GM19455 (cell line): ENCODE results near the gene PRKCE.

Source experiments
- ATAC-seq: cut with Tn5 transposase; IDR thresholded peaks from one replicate; pipeline ENCODE4 v1.9.1; 2021; ENCODE audit not compliant: unreplicated experiment

Gene PRKCE

GRCh38 chr2:45748239-45748638 is 96.8 kb downstream of the PRKCE start:
- no peak for ATAC-seq

- ATAC-seq: no peak
Observed at GRCh38 chr2:45750001-45750400, 98.5 kb downstream of the PRKCE start.

- ATAC-seq: no peak
Observed at GRCh38 chr2:45750484-45750883, 99.0 kb downstream of the PRKCE start.

- no peak for ATAC-seq
Observed at GRCh38 chr2:45753381-45753780, 101.9 kb downstream of the PRKCE start.

GRCh38 chr2:45754131-45755010 is 102.9 kb downstream of the PRKCE start:
- ATAC-seq: no peak

- no peak for ATAC-seq
Observed at GRCh38 chr2:45755585-45756335, 104.3 kb downstream of the PRKCE start.

- ATAC-seq: no peak
Observed at GRCh38 chr2:45758018-45758417, 106.5 kb downstream of the PRKCE start.

GRCh38 chr2:45759310-45759851 is 107.9 kb downstream of the PRKCE start:
- ATAC-seq: no peak

GRCh38 chr2:45761635-45762034 is 110.2 kb downstream of the PRKCE start:
- ATAC-seq: no peak

- no peak for ATAC-seq
Observed at GRCh38 chr2:45763255-45763654, 111.8 kb downstream of the PRKCE start.

- no peak for ATAC-seq
Observed at GRCh38 chr2:45763797-45764196, 112.3 kb downstream of the PRKCE start.

GRCh38 chr2:45765007-45765727 is 113.7 kb downstream of the PRKCE start:
- no peak for ATAC-seq

GRCh38 chr2:45765728-45766254 is 114.3 kb downstream of the PRKCE start:
- ATAC-seq: no peak

GRCh38 chr2:45768208-45768607 is 116.7 kb downstream of the PRKCE start:
- no peak for ATAC-seq

- no peak for ATAC-seq
Observed at GRCh38 chr2:45769056-45769455, 117.6 kb downstream of the PRKCE start.

GRCh38 chr2:45769854-45770576 is 118.5 kb downstream of the PRKCE start:
- ATAC-seq: no peak

- no peak for ATAC-seq
Observed at GRCh38 chr2:45770811-45771210, 119.3 kb downstream of the PRKCE start.

GRCh38 chr2:45771261-45771660 is 119.8 kb downstream of the PRKCE start:
- ATAC-seq: no peak

- ATAC-seq: no peak
Observed at GRCh38 chr2:45772038-45772437, 120.6 kb downstream of the PRKCE start.

GRCh38 chr2:45773909-45774308 is 122.4 kb downstream of the PRKCE start:
- ATAC-seq: no peak
